ENCODE measurements around the gene POLR2J3. TPM values are rescaled to one million over a fixed set of nuclear protein-coding genes. Genes with fewer than 3 reads are reported as not detected.
"Not testable (repeated sequence)": the region's sequence is repeated elsewhere in the genome, so short reads cannot be mapped to it uniquely, and the experiment has no call there.

Gene POLR2J3
- total RNA-seq, 1 experiment from 2014 or later = 14.0 TPM

DNA sequence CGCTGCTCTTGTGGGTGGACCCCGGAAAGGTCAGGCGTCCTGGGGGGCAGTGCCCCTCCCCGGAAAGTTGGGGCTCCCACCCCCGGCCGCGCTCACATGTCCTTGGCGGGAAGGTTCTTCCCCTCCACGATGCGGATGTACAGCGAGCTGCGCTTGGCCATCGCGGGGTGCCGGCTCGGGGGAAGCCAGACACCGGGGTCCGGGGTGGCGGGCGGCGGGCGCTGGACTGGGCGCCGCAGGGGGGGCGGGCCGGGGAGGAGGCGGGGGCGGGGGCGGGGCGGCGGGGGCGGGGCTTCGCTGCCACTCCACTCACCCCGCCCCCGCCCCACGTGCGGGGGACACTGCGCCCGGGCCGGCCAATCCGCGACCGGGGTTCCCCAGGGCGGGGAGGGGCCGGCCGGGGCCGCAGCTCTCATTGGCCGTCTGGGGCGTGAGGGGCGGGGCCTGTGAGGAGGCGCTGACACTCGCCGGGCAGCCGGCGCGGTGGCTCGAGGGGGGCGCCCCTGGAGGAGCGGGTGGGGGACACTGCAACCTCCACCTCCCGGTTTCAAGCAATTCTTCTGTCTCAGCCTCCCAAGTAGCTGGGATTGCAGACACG is 54.7 kb downstream of the POLR2J3 start, which contains the start of gene RASA4B:
Gene RASA4B (minus strand): TSS at position 228 of the 598 bp plus-strand sequence. CDS start 67 bp downstream, at position 161.
- DNase-seq (ENCODE audit: low read depth, low spot score); intact Hi-C loops (cut with micrococcal nuclease); BruUV-seq (replicated peaks): not testable (repeated sequence)

More for the DNA sequence above, 54.7 kb downstream of the POLR2J3 start, which contains the start of gene RASA4B:
- H3K9me2 ChIP-seq (ENCODE audit: insufficient read depth); CTCF ChIA-PET; H3K9me3 ChIP-seq (ENCODE audit: control insufficient read depth in 1 of 2, insufficient read depth in 1 of 2, low read depth in 1 of 2, low read length in 2 of 2); H3K4me2 ChIP-seq (ENCODE audit: low read length); H4K20me1 ChIP-seq (ENCODE audit: insufficient read depth); H3K27me3 ChIP-seq (ENCODE audit: insufficient read depth, low read length); H3K36me3 ChIP-seq (ENCODE audit: control insufficient read depth in 1 of 2, insufficient read depth in 2 of 2, low read length in 2 of 2); H3K4me3 ChIP-seq (replicated peaks in 1 of 2; ENCODE audit: low read depth in 1 of 2, low read length in 2 of 2); H3K79me2 ChIP-seq (ENCODE audit: insufficient read depth, low read length); H3K4me1 ChIP-seq (ENCODE audit: control insufficient read depth in 1 of 2, insufficient read depth in 2 of 2, low read length in 2 of 2); H3K9ac ChIP-seq (ENCODE audit: low read length); H3K27ac ChIP-seq (ENCODE audit: low read depth, low read length); RAD21 ChIA-PET (ENCODE audit: low non-redundant PET in 1 of 2, low total read pairs in 2 of 2, uncharacterized antibody in 2 of 2, unreplicated experiment in 2 of 2); POLR2A ChIA-PET; H2AFZ ChIP-seq (ENCODE audit: low read depth, low read length, poor library complexity, severe bottlenecking): not testable (repeated sequence)
- peak; percentile 99 for ATAC-seq

Other genes with a start within 250 kb of the POLR2J3 start
- not detected for gene SPDYE6, start 216.1 kb downstream of the POLR2J3 start, total RNA-seq (2021; ENCODE audit: unreplicated experiment)
- 23.0 TPM for gene PRKRIP1, start 176.2 kb downstream of the POLR2J3 start, total RNA-seq (2021; ENCODE audit: unreplicated experiment)
- gene ORAI2, start 139.0 kb downstream of the POLR2J3 start, total RNA-seq (2021; ENCODE audit: unreplicated experiment) = 13.2 TPM
- gene ALKBH4, start 107.7 kb downstream of the POLR2J3 start, total RNA-seq (2021; ENCODE audit: unreplicated experiment) = 14.9 TPM
- gene LRWD1, start 107.6 kb downstream of the POLR2J3 start, total RNA-seq (2021; ENCODE audit: unreplicated experiment) = 39.5 TPM
- 54.9 TPM for gene POLR2J, start 93.7 kb downstream of the POLR2J3 start, total RNA-seq (2021; ENCODE audit: unreplicated experiment)
- gene RASA4B, start 54.8 kb downstream of the POLR2J3 start, total RNA-seq (2021; ENCODE audit: unreplicated experiment) = 6.0 TPM
- 7.0 TPM for gene UPK3BL2, start 28.9 kb downstream of the POLR2J3 start, total RNA-seq (2021; ENCODE audit: unreplicated experiment)
- gene SPDYE2, start 21.4 kb downstream of the POLR2J3 start, total RNA-seq (2021; ENCODE audit: unreplicated experiment) = not detected
- gene RASA4, start 44.2 kb upstream of the POLR2J3 start, total RNA-seq (2021; ENCODE audit: unreplicated experiment) = 18.3 TPM
- gene UPK3BL1, start 70.2 kb upstream of the POLR2J3 start, total RNA-seq (2021; ENCODE audit: unreplicated experiment) = 7.1 TPM
- not detected for gene SPDYE2B, start 77.7 kb upstream of the POLR2J3 start, total RNA-seq (2021; ENCODE audit: unreplicated experiment)
- gene POLR2J2, start 99.1 kb upstream of the POLR2J3 start, total RNA-seq (2021; ENCODE audit: unreplicated experiment) = 6.2 TPM
- gene FAM185A, start 176.4 kb upstream of the POLR2J3 start, total RNA-seq (2021; ENCODE audit: unreplicated experiment) = 8.0 TPM